H1 (cell line): ENCODE data around the gene IPO11. TPM values are rescaled to one million over a fixed set of nuclear protein-coding genes. Genes with fewer than 3 reads are reported as not detected.

ENCODE experiments used
- ASH2L ChIP-seq: fragments of 200-600, 300-600 bp; sonication (generic); IDR thresholded peaks from one replicate; pipeline ENCODE4 v1.7.1; 2017; ENCODE audit warnings: low read length
- CHD2 ChIP-seq: IDR thresholded peaks from 2 replicates; pipeline ENCODE4 v1.6.1; 2012; ENCODE audit warnings: low read length, improper control_type of control experiment
- POLR2AphosphoS5 ChIP-seq: IDR thresholded peaks from 2 replicates; pipeline ENCODE4 v1.6.1; 2011; ENCODE audit warnings: low read depth, low read length
- polyA plus RNA-seq, 7 experiments: library from polyadenylated mRNA; depleted of rRNA in 3 of 7; stranded (reverse) in 5 of 7; unstranded in 2 of 7; fragments of >200 nt in 5 of 7; fragments of 200-250 nt in 2 of 7; gene quantifications; 1 replicate in 5 of 7; 2 replicates in 1 of 7; 4 replicates in 1 of 7; pipeline versions ENCODE4 v1.2.1 to v1.2.3, GENCODE V29; 2011 to 2013; ENCODE audit warnings: missing spikeins in 2 of 7, mixed read lengths in 2 of 7
- total RNA-seq: library from RNA; stranded (reverse); fragmentation: NEBNext Ultra II Directional; extraction: Animal tissue kit (Norgen Biotek cat#: 25700); gene quantifications from 2 replicates; pipeline ENCODE4 v1.2.1, GENCODE V29; 2021
- TF ChIP-seq, protein P1 (sequence below): fragments of 300-600 bp; sonication (generic); IDR thresholded peaks from 2 replicates; pipeline ENCODE4 v1.7.1; 2012; ENCODE audit warnings: low read length, moderate library complexity, mild to moderate bottlenecking, inconsistent platforms; ENCODE audit not compliant: insufficient replicate concordance

IPO11 gene
- total and polyA plus RNA-seq, 2 of the 8 experiments (the other 6 are each of a cell fraction or from before 2014, with no cell fraction given): 23.6 to 64.4 TPM

DNA sequence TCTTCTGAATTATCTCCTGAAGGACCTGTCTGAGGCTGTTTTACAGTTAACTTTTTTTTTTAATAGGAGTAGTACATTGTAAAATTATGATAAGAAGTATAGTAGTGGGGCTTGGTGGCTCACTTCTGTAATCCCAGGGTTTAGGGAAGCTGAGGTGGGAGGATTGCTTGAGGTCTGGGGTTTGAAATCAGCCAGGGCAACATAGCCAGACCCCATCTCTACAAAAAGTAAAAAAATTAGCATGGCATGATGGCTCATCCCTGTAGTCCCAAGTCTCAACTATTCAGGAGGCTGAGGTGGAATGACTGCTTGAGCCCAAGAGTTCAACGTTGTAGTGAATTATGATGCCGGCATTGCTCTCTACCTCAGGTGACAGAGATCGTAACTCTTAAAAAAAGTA is 7.0 kb downstream of the IPO11 start (continued):
- TF ChIP-seq, protein P1, sequence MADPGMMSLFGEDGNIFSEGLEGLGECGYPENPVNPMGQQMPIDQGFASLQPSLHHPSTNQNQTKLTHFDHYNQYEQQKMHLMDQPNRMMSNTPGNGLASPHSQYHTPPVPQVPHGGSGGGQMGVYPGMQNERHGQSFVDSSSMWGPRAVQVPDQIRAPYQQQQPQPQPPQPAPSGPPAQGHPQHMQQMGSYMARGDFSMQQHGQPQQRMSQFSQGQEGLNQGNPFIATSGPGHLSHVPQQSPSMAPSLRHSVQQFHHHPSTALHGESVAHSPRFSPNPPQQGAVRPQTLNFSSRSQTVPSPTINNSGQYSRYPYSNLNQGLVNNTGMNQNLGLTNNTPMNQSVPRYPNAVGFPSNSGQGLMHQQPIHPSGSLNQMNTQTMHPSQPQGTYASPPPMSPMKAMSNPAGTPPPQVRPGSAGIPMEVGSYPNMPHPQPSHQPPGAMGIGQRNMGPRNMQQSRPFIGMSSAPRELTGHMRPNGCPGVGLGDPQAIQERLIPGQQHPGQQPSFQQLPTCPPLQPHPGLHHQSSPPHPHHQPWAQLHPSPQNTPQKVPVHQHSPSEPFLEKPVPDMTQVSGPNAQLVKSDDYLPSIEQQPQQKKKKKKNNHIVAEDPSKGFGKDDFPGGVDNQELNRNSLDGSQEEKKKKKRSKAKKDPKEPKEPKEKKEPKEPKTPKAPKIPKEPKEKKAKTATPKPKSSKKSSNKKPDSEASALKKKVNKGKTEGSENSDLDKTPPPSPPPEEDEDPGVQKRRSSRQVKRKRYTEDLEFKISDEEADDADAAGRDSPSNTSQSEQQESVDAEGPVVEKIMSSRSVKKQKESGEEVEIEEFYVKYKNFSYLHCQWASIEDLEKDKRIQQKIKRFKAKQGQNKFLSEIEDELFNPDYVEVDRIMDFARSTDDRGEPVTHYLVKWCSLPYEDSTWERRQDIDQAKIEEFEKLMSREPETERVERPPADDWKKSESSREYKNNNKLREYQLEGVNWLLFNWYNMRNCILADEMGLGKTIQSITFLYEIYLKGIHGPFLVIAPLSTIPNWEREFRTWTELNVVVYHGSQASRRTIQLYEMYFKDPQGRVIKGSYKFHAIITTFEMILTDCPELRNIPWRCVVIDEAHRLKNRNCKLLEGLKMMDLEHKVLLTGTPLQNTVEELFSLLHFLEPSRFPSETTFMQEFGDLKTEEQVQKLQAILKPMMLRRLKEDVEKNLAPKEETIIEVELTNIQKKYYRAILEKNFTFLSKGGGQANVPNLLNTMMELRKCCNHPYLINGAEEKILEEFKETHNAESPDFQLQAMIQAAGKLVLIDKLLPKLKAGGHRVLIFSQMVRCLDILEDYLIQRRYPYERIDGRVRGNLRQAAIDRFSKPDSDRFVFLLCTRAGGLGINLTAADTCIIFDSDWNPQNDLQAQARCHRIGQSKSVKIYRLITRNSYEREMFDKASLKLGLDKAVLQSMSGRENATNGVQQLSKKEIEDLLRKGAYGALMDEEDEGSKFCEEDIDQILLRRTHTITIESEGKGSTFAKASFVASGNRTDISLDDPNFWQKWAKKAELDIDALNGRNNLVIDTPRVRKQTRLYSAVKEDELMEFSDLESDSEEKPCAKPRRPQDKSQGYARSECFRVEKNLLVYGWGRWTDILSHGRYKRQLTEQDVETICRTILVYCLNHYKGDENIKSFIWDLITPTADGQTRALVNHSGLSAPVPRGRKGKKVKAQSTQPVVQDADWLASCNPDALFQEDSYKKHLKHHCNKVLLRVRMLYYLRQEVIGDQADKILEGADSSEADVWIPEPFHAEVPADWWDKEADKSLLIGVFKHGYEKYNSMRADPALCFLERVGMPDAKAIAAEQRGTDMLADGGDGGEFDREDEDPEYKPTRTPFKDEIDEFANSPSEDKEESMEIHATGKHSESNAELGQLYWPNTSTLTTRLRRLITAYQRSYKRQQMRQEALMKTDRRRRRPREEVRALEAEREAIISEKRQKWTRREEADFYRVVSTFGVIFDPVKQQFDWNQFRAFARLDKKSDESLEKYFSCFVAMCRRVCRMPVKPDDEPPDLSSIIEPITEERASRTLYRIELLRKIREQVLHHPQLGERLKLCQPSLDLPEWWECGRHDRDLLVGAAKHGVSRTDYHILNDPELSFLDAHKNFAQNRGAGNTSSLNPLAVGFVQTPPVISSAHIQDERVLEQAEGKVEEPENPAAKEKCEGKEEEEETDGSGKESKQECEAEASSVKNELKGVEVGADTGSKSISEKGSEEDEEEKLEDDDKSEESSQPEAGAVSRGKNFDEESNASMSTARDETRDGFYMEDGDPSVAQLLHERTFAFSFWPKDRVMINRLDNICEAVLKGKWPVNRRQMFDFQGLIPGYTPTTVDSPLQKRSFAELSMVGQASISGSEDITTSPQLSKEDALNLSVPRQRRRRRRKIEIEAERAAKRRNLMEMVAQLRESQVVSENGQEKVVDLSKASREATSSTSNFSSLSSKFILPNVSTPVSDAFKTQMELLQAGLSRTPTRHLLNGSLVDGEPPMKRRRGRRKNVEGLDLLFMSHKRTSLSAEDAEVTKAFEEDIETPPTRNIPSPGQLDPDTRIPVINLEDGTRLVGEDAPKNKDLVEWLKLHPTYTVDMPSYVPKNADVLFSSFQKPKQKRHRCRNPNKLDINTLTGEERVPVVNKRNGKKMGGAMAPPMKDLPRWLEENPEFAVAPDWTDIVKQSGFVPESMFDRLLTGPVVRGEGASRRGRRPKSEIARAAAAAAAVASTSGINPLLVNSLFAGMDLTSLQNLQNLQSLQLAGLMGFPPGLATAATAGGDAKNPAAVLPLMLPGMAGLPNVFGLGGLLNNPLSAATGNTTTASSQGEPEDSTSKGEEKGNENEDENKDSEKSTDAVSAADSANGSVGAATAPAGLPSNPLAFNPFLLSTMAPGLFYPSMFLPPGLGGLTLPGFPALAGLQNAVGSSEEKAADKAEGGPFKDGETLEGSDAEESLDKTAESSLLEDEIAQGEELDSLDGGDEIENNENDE: no peak
- TF ChIP-seq CHD2 (no peak), POLR2AphosphoS5 (no peak), ASH2L (no peak)
